ENCODE measurements around the gene PIGU. TPM values are rescaled to one million over a fixed set of nuclear protein-coding genes. Genes with fewer than 3 reads are reported as not detected.
"Not testable (repeated sequence)": the region's sequence is repeated elsewhere in the genome, so short reads cannot be mapped to it uniquely, and the experiment has no call there.

Gene PIGU
- total RNA-seq, 1 donor from 2014 or later = 54.9 TPM

GRCh38 chr20:34621383-34622367, 55.2 kb downstream of the PIGU start:
- no peak overlapping the region for H3K4me3 Mint-ChIP-seq

GRCh38 chr20:34621036-34621343, 55.9 kb downstream of the PIGU start:
- Mint-ChIP-seq H3K9me3 (peaks cover 6% of the 10 kb centered on the region), H3K4me3 (no peak overlapping the region), H3K36me3 (ENCODE audit: low read depth) (peaks cover 40% of the 10 kb centered on the region), H3K4me1 (peaks cover 11% of the 10 kb centered on the region), H3K27me3 (ENCODE audit: low read depth) (no peaks in the 10 kb centered on the region), H3K27ac (ENCODE audit: unreplicated experiment) (no peak overlapping the region)
- no peak for DNase-seq (ENCODE audit: low read depth, low spot score)
- no peak for TF ChIP-seq CTCF (conservative IDR thresholded peaks at IDR 0.05)

More at GRCh38 chr20:34621383-34622367, 55.2 kb downstream of the PIGU start:
- Mint-ChIP-seq H3K36me3 (ENCODE audit: low read depth) (peaks cover 37% of the 10 kb centered on the region), H3K9me3 (peaks cover 6% of the 10 kb centered on the region), H3K27me3 (ENCODE audit: low read depth) (no peaks in the 10 kb centered on the region), H3K4me1 (peaks cover 11% of the 10 kb centered on the region), H3K27ac (ENCODE audit: unreplicated experiment) (peak overlapping the region; percentile 4)
- TF ChIP-seq CTCF (conservative IDR thresholded peaks at IDR 0.05) = no peak
- no peak for DNase-seq (ENCODE audit: low read depth, low spot score)

- Mint-ChIP-seq H3K4me1 (no peaks in the 10 kb centered on the region), H3K36me3 (ENCODE audit: low read depth) (peaks cover 48% of the 10 kb centered on the region), H3K4me3 (no peak overlapping the region), H3K27ac (ENCODE audit: unreplicated experiment) (no peak overlapping the region), H3K27me3 (ENCODE audit: low read depth) (no peaks in the 10 kb centered on the region), H3K9me3 (peaks cover 6% of the 10 kb centered on the region)
- no peak for DNase-seq (ENCODE audit: low read depth, low spot score)
- no peak for TF ChIP-seq CTCF (conservative IDR thresholded peaks at IDR 0.05)
These were observed 58.2 kb downstream of the PIGU start for GRCh38 chr20:34618676-34619075.

GRCh38 chr20:34616913-34617312, 60.0 kb downstream of the PIGU start:
- DNase-seq (ENCODE audit: low read depth, low spot score); H3K27ac Mint-ChIP-seq (ENCODE audit: unreplicated experiment); H3K4me3 Mint-ChIP-seq; H3K27me3 Mint-ChIP-seq (ENCODE audit: low read depth); H3K4me1 Mint-ChIP-seq; H3K9me3 Mint-ChIP-seq: not testable (repeated sequence)
- H3K36me3 Mint-ChIP-seq (ENCODE audit: low read depth) = peaks cover 52% of the 10 kb centered on the region

- H3K9me3 Mint-ChIP-seq = peaks cover 6% of the 10 kb centered on the region
These were observed 61.4 kb downstream of the PIGU start for GRCh38 chr20:34615477-34615876.

GRCh38 chr20:34611976-34612375, 64.9 kb downstream of the PIGU start:
- H3K9me3 Mint-ChIP-seq; H3K27me3 Mint-ChIP-seq (ENCODE audit: low read depth); H3K4me3 Mint-ChIP-seq; H3K4me1 Mint-ChIP-seq; DNase-seq (ENCODE audit: low read depth, low spot score): not testable (repeated sequence)
- Mint-ChIP-seq H3K27ac (ENCODE audit: unreplicated experiment) (peak overlapping the region; percentile 87), H3K36me3 (ENCODE audit: low read depth) (peaks cover 29% of the 10 kb centered on the region)

More at GRCh38 chr20:34615477-34615876, 61.4 kb downstream of the PIGU start:
- DNase-seq (ENCODE audit: low read depth, low spot score) = no peak
- TF ChIP-seq CTCF (conservative IDR thresholded peaks at IDR 0.05) = no peak
- Mint-ChIP-seq H3K4me1 (no peaks in the 10 kb centered on the region), H3K4me3 (no peak overlapping the region), H3K36me3 (ENCODE audit: low read depth) (peaks cover 45% of the 10 kb centered on the region), H3K27me3 (ENCODE audit: low read depth) (no peaks in the 10 kb centered on the region), H3K27ac (ENCODE audit: unreplicated experiment) (no peak overlapping the region)

Data from neural crest cell (in vitro differentiated cells).